SW 1271 (cell line): ENCODE measurements around the gene TNIP2.

Experiments used
- DNase-seq, 2 experiments: peaks; one replicate each; lab custom pipeline; 2025; lab: John Stamatoyannopoulos, UW

The TNIP2 gene

GRCh38 chr4:2755821-2756690 is at the start of gene TNIP2:
Gene TNIP2 (minus strand): TSS chr4:2756336. CDS start chr4:2756289, 47 bp downstream.
- peak; percentile 6 to 49 for DNase-seq

- DNase-seq, result no peak
Measured at GRCh38 chr4:2804973-2805501, 48.9 kb upstream of the TNIP2 start.

- no peak for DNase-seq
Measured at GRCh38 chr4:2804449-2804972, 48.4 kb upstream of the TNIP2 start.

GRCh38 chr4:2803624-2804448 is 47.7 kb upstream of the TNIP2 start:
- DNase-seq, result peak in 1 of 2 experiments; percentile 10

GRCh38 chr4:2802618-2803531 is 46.7 kb upstream of the TNIP2 start:
- no peak for DNase-seq

GRCh38 chr4:2800691-2801596 is 44.8 kb upstream of the TNIP2 start:
- no peak for DNase-seq

- no peak for DNase-seq
Measured at GRCh38 chr4:2799971-2800690, 44.0 kb upstream of the TNIP2 start.

- DNase-seq, result no peak
Measured at GRCh38 chr4:2799224-2799911, 43.2 kb upstream of the TNIP2 start.

- no peak for DNase-seq
Measured at GRCh38 chr4:2798399-2799223, 42.5 kb upstream of the TNIP2 start.

GRCh38 chr4:2797545-2798305 is 41.6 kb upstream of the TNIP2 start:
- no peak for DNase-seq

- no peak for DNase-seq
Measured at GRCh38 chr4:2796849-2797544, 40.9 kb upstream of the TNIP2 start.

GRCh38 chr4:2795893-2796848 is 40.0 kb upstream of the TNIP2 start:
- peak in 1 of 2 experiments; percentile 11 for DNase-seq

GRCh38 chr4:2795300-2795892 is 39.3 kb upstream of the TNIP2 start:
- no peak for DNase-seq

GRCh38 chr4:2794486-2795299 is 38.6 kb upstream of the TNIP2 start:
- DNase-seq, result no peak
